Endodermal cell (in vitro differentiated cells): ENCODE results near the gene NCS1. TPM values are rescaled to one million over a fixed set of nuclear protein-coding genes. Genes with fewer than 3 reads are reported as not detected.

Experiments used
- DNase-seq: peaks from one replicate; pipeline ENCODE4 v3.0.0-alpha.2; 2017
- H3K27ac ChIP-seq: 2 replicates; pipeline ENCODE4 v1.5.1; 2013; ENCODE audit warnings: mild to moderate bottlenecking, low read depth, low read length, moderate library complexity
- H3K27me3 ChIP-seq: 2 replicates; pipeline ENCODE4 v1.6.1; 2013; ENCODE audit warnings: mild to moderate bottlenecking, low read length, moderate library complexity; ENCODE audit not compliant: insufficient read depth, control insufficient read depth, poor library complexity, severe bottlenecking
- H3K36me3 ChIP-seq: 2 replicates; pipeline ENCODE4 v1.7.0; 2013; ENCODE audit warnings: mild to moderate bottlenecking, low read length, moderate library complexity; ENCODE audit not compliant: control insufficient read depth, insufficient read depth
- H3K4me1 ChIP-seq: one replicate; pipeline ENCODE4 v1.7.0; 2013; ENCODE audit warnings: low read length; ENCODE audit not compliant: control insufficient read depth, insufficient read depth
- H3K4me3 ChIP-seq: 2 replicates; pipeline ENCODE4 v1.5.1; 2013; ENCODE audit warnings: mild to moderate bottlenecking, low read length, moderate library complexity
- H3K9ac ChIP-seq: 2 replicates; pipeline ENCODE4 v1.6.1; 2013; ENCODE audit warnings: mild to moderate bottlenecking, low read length, moderate library complexity; ENCODE audit not compliant: poor library complexity, severe bottlenecking; ENCODE audit errors: extremely low read depth
- H3K9me3 ChIP-seq: 2 replicates; pipeline ENCODE4 v1.6.1; 2013; ENCODE audit warnings: mild to moderate bottlenecking, low read length, moderate library complexity; ENCODE audit not compliant: control insufficient read depth
- H3K27ac Mint-ChIP-seq: 2 replicates; pipeline ENCODE4 v1.8.0; 2020; ENCODE audit warnings: mixed read lengths
- H3K27me3 Mint-ChIP-seq: 2 replicates; pipeline ENCODE4 v1.8.0; 2021; ENCODE audit warnings: mild to moderate bottlenecking, mixed read lengths; ENCODE audit not compliant: insufficient read depth
- H3K36me3 Mint-ChIP-seq: 2 replicates; pipeline ENCODE4 v1.8.0; 2020; ENCODE audit warnings: low read depth, mixed read lengths
- H3K4me1 Mint-ChIP-seq: 2 replicates; pipeline ENCODE4 v1.8.0; 2020; ENCODE audit warnings: mixed read lengths
- H3K4me3 Mint-ChIP-seq: 2 replicates; pipeline ENCODE4 v1.8.0; 2020; ENCODE audit warnings: mild to moderate bottlenecking, moderate library complexity, mixed read lengths
- H3K9me3 Mint-ChIP-seq: 2 replicates; pipeline ENCODE4 v1.8.0; 2020; ENCODE audit warnings: mild to moderate bottlenecking, mixed read lengths
- WGBS, 2 experiments: methylation state at CpG; one replicate each; pipeline versions ENCODE4 v1.1.5 to v1.1.7; 2013; ENCODE audit warnings: missing lambda C conversion rate in 2 of 2, mixed read lengths in 1 of 2; ENCODE audit not compliant: insufficient coverage in 1 of 2, insufficient read length in 1 of 2; 5-methylcytosine and 5-hydroxymethylcytosine counted together
- total RNA-seq, 2 donors: library from RNA; stranded (reverse); fragmentation: NEBNext Ultra II Directional in 1 of 2; extraction: Animal tissue kit (Norgen Biotek cat#: 25700) in 1 of 2; gene quantifications; 2 replicates in 1 of 2; 3 replicates in 1 of 2; pipeline ENCODE4 v1.2.1, GENCODE V29; 2021
- TF ChIP-seq, protein P1 (sequence below): fragments of 200-600 bp; sonication (generic); conservative IDR thresholded peaks from 2 replicates; pipeline ENCODE4 v1.5.0; 2021; ENCODE audit warnings: antibody characterized with exemption, mild to moderate bottlenecking

The NCS1 gene
- total RNA-seq, 2 donors from 2014 or later = 40.6 to 47.7 TPM

GRCh38 chr9:130139251-130139650, 33.0 kb upstream of the NCS1 start:
- Mint-ChIP-seq H3K4me3 (no peak overlapping the region), H3K27ac (peak overlapping the region; percentile 60), H3K27me3 (no peaks in the 10 kb centered on the region), H3K4me1 (peaks cover 27% of the 10 kb centered on the region), H3K9me3 (no peaks in the 10 kb centered on the region), H3K36me3 (peaks cover 14% of the 10 kb centered on the region)
- H3K27me3 ChIP-seq = no peaks in the 10 kb centered on the region
- no peak overlapping the region for H3K4me3 ChIP-seq
- H3K36me3 ChIP-seq = peaks cover 21% of the 10 kb centered on the region
- 94 to 98% methylated on average over 8 to 10 of the region's 10 CpGs for WGBS, 2 experiments
- peaks cover 4% of the 10 kb centered on the region for H3K4me1 ChIP-seq
- H3K9ac ChIP-seq = no peak overlapping the region
- DNase-seq = peak; percentile 42
- no peak overlapping the region for H3K27ac ChIP-seq
- TF ChIP-seq, protein P1, sequence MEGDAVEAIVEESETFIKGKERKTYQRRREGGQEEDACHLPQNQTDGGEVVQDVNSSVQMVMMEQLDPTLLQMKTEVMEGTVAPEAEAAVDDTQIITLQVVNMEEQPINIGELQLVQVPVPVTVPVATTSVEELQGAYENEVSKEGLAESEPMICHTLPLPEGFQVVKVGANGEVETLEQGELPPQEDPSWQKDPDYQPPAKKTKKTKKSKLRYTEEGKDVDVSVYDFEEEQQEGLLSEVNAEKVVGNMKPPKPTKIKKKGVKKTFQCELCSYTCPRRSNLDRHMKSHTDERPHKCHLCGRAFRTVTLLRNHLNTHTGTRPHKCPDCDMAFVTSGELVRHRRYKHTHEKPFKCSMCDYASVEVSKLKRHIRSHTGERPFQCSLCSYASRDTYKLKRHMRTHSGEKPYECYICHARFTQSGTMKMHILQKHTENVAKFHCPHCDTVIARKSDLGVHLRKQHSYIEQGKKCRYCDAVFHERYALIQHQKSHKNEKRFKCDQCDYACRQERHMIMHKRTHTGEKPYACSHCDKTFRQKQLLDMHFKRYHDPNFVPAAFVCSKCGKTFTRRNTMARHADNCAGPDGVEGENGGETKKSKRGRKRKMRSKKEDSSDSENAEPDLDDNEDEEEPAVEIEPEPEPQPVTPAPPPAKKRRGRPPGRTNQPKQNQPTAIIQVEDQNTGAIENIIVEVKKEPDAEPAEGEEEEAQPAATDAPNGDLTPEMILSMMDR = no peak
- H3K9me3 ChIP-seq = no peaks in the 10 kb centered on the region

DNA sequence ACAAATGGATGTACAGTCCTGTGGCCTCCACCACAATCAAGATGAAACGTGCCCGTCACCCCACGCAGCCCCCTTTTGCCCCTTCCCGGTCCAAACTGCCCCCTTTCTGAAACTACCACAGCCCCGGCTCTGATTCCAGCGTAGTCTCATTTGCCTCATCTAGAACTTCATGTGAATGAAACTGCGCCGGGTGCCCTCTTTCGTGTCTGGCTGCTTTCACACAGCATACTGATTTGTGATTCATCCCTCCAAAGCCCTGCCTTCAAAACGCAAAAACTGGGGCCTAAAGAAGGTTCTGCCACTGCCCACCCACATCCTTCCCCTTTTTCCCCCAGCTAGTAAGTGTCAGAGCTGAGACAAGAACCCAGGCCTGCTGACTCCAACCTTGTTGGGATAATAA, 31.5 kb upstream of the NCS1 start:
- H3K4me1 Mint-ChIP-seq = peaks cover 31% of the 10 kb centered on the region
- no peak overlapping the region for H3K27ac ChIP-seq

GRCh38 chr9:130142056-130142455, 30.1 kb upstream of the NCS1 start:
- no peak overlapping the region for H3K9ac ChIP-seq
- H3K4me1 ChIP-seq = peaks cover 6% of the 10 kb centered on the region
- Mint-ChIP-seq H3K27me3 (no peaks in the 10 kb centered on the region), H3K9me3 (no peaks in the 10 kb centered on the region), H3K4me3 (no peak overlapping the region), H3K27ac (no peak overlapping the region), H3K36me3 (no peaks in the 10 kb centered on the region), H3K4me1 (peaks cover 31% of the 10 kb centered on the region)
- peaks cover 3% of the 10 kb centered on the region for H3K36me3 ChIP-seq
- no peak overlapping the region for H3K4me3 ChIP-seq
- no peaks in the 10 kb centered on the region for H3K27me3 ChIP-seq
- no peak overlapping the region for H3K27ac ChIP-seq
- H3K9me3 ChIP-seq = no peaks in the 10 kb centered on the region
- 93 to 96% methylated on average over 9 to 12 of the region's 12 CpGs for WGBS, 2 experiments
- TF ChIP-seq, protein P1 = no peak
- no peak for DNase-seq

More for the DNA sequence above, 31.5 kb upstream of the NCS1 start:
- H3K4me1 ChIP-seq = peaks cover 6% of the 10 kb centered on the region
- no peak overlapping the region for H3K9ac ChIP-seq
- H3K27me3 ChIP-seq = no peaks in the 10 kb centered on the region
- Mint-ChIP-seq H3K36me3 (peaks cover 4% of the 10 kb centered on the region), H3K27me3 (no peaks in the 10 kb centered on the region), H3K4me3 (no peak overlapping the region), H3K9me3 (no peaks in the 10 kb centered on the region), H3K27ac (no peak overlapping the region)
- TF ChIP-seq, protein P1 = no peak
- H3K4me3 ChIP-seq = no peak overlapping the region
- WGBS, 2 experiments = 93% methylated on average over 9 to 10 of the region's 10 CpGs
- peaks cover 17% of the 10 kb centered on the region for H3K36me3 ChIP-seq
- no peak for DNase-seq
- H3K9me3 ChIP-seq = no peaks in the 10 kb centered on the region
